GM18519 (cell line): ENCODE data around the gene KRTAP4-3.
"Not testable (repeated sequence)": the region's sequence is repeated elsewhere in the genome, so short reads cannot be mapped to it uniquely, and the experiment has no call there.

Source experiments
- ATAC-seq: cut with Tn5 transposase; IDR thresholded peaks from one replicate; pipeline ENCODE4 v1.9.1; 2021; ENCODE audit warnings: mild to moderate bottlenecking, moderate library complexity; ENCODE audit not compliant: unreplicated experiment, low FRiP score

Gene KRTAP4-3

DNA sequence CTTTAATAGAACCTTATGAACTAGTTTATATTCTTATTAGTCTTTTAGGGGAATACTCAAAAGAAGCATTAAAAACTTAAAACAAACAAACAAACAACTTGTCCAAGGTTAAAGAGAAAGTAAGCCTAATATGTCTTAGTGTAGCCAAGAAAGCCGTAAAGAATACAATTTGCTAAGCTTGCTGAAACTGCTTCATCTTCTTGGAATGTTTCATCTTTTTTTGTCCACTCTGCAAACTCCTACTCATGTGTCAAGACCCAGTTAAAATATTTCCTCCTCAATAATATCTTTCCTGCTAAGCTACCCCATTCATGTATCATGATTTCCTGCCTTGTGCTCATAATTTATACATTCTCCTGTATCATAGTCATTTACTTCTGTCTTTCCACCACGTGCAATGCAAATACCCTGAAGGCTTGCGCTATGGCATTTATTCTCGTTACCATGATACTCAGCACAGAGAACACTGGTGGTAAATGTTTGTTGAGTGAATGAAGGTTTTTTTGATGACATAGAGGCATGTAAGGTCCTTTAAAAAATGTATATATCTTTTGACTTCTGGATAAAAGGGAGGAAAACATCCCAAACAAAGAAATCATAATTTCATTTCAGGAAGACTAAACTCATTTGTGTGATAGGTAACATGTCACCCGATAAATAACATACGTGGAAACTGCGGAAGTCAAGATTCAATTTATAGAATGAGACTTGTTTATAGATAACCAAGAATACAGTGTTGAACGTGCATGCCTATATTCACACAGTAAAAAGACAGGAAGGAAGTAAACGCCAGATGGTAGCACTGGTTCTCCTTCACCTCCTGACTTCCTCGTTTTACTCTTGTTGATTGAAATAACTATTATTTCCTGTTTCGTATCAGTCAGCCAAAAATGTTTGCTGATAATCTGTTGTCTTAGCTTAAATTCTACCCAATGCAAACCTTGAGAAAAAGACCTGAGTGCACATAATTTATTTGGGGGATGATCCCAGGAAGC, 48.0 kb downstream of the KRTAP4-3 start:
- not testable (repeated sequence) for ATAC-seq

DNA sequence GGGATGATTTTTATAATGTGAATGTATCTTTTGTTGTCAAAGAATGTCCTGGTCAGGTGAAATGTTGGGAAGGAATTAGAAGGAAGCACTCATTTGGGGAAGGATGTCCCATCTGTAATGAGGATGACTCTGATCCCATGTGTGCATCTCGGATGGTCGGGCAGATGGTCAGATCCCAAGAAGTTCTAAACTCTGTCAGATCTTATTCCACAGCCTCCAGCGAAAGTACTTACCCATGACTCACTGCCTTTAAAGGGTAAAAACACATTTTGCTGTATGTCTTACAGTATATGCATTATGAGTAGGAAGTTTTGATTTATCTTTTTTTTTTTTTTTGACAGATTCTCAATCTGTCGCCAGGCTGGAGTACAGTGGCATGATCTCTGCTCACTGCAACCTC, 49.3 kb downstream of the KRTAP4-3 start:
- no peak for ATAC-seq

DNA sequence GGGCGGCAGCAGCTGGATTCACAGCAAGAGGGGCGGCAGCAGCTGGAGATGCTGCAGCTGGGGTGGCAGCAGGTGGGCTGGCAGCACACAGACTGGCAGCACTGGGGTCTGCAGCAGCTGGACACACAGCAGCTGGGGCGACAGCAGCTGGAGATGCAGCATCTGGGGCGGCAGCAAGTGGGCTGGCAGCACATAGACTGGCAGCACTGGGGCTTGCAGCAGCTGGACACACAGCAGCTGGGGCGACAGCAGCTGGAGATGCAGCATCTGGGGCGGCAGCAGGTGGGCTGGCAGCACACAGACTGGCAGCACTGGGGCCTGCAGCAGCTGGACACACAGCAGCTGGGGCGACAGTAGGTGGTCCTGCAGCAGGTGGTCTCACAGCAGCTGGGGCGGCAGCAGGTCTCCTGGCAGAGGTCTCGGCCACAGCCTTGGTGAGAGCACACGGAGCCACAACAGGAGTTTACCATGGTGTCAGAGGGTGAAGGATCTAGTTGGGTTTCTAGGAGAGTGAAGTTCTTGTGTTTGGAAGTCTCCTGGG, 50.1 kb downstream of the KRTAP4-3 start, which contains the start of gene KRTAP4-11:
Gene KRTAP4-11, minus strand, starts transcription at position 528 of the 541 bp plus-strand sequence. Its CDS starts 58 bp downstream, at position 470.
- ATAC-seq: not testable (repeated sequence)
